ENCODE results near the gene MON2. TPM values are rescaled to one million over a fixed set of nuclear protein-coding genes. Genes with fewer than 3 reads are reported as not detected.

Gene MON2
- polyA plus RNA-seq, 1 experiment, result 7.8 TPM

- Histone ChIP-seq H3K4me3 (ENCODE audit: low read depth, low read length) (no peak overlapping the region), H3K36me3 (ENCODE audit: control insufficient read depth, insufficient read depth, low read length) (no peaks in the 10 kb centered on the region), H3K27me3 (ENCODE audit: control insufficient read depth, insufficient read depth, low read length) (no peaks in the 10 kb centered on the region)
- TF ChIP-seq CTCF (IDR thresholded peaks at IDR 0.05; ENCODE audit: insufficient read depth, low read depth, low read length), result no peak
- CTCF ChIA-PET, result interaction anchor here (0.6 to 2.9 kb wide), 5 partner anchors 10 to 287 kb away, joined by 3 to 12 read pairs (median 3); no protein-coding TSS in a partner anchor
- no peak for DNase-seq (ENCODE audit: low read depth)
- POLR2A ChIA-PET, result no interaction called here
Measured at GRCh38 chr12:62598846-62599245, 132.2 kb downstream of the MON2 start.

- POLR2A ChIA-PET, result no interaction called here
- Histone ChIP-seq H3K36me3 (ENCODE audit: control insufficient read depth, insufficient read depth, low read length) (no peaks in the 10 kb centered on the region), H3K4me3 (ENCODE audit: low read depth, low read length) (no peak overlapping the region), H3K27me3 (ENCODE audit: control insufficient read depth, insufficient read depth, low read length) (no peaks in the 10 kb centered on the region)
- peak; percentile 21; the same call in 1 of the 2 replicates for TF ChIP-seq CTCF (IDR thresholded peaks at IDR 0.05; ENCODE audit: insufficient read depth, low read depth, low read length)
- DNase-seq (ENCODE audit: low read depth), result no peak
- CTCF ChIA-PET, result interaction anchor here (1.2 to 2.9 kb wide), 2 partner anchors 190 to 195 kb away, joined by 3 to 12 read pairs; no protein-coding TSS in a partner anchor
Measured at GRCh38 chr12:62599854-62600437, 133.3 kb downstream of the MON2 start.

GRCh38 chr12:62601765-62602164 lies 135.1 kb downstream of the MON2 start:
- POLR2A ChIA-PET, result interaction anchor here (0.6 to 0.7 kb wide), 2 partner anchors 192 to 333 kb away, joined by 3 to 5 read pairs; no protein-coding TSS in a partner anchor
- Histone ChIP-seq H3K36me3 (ENCODE audit: control insufficient read depth, insufficient read depth, low read length) (no peaks in the 10 kb centered on the region), H3K27me3 (ENCODE audit: control insufficient read depth, insufficient read depth, low read length) (no peaks in the 10 kb centered on the region), H3K4me3 (ENCODE audit: low read depth, low read length) (peak overlapping the region; percentile 69)
- CTCF ChIA-PET, result interaction anchor here (0.7 to 3.0 kb wide), 4 partner anchors 22 to 197 kb away, joined by 3 to 33 read pairs (median 14); no protein-coding TSS in a partner anchor
- no peak for TF ChIP-seq CTCF (IDR thresholded peaks at IDR 0.05; ENCODE audit: insufficient read depth, low read depth, low read length)
- DNase-seq (ENCODE audit: low read depth), result no peak

GRCh38 chr12:62602255-62603060 lies 135.8 kb downstream of the MON2 start:
- Histone ChIP-seq H3K4me3 (ENCODE audit: low read depth, low read length) (peak overlapping the region; percentile 69), H3K27me3 (ENCODE audit: control insufficient read depth, insufficient read depth, low read length) (no peaks in the 10 kb centered on the region), H3K36me3 (ENCODE audit: control insufficient read depth, insufficient read depth, low read length) (no peaks in the 10 kb centered on the region)
- peak; percentile 51 for DNase-seq (ENCODE audit: low read depth)
- ChIA-PET POLR2A (interaction anchor here (0.6 to 0.9 kb wide), 6 partner anchors 16 to 332 kb away, joined by 3 to 10 read pairs (median 4); no protein-coding TSS in a partner anchor), CTCF (interaction anchor here (0.7 to 3.0 kb wide), 17 partner anchors 8 to 196 kb away, joined by 3 to 33 read pairs (median 4); no protein-coding TSS in a partner anchor)
- TF ChIP-seq CTCF (IDR thresholded peaks at IDR 0.05; ENCODE audit: insufficient read depth, low read depth, low read length), result no peak
